Neural progenitor cell (in vitro differentiated cells): ENCODE results near the gene GLMP.

Experiments used
- EZH2 ChIP-seq: fragments of 200-600 bp; sonication (generic); IDR thresholded peaks from 2 replicates; pipeline ENCODE4 v1.6.1; 2017; ENCODE audit warnings: antibody characterized with exemption, mild to moderate bottlenecking, moderate library complexity
- EZH2phosphoT487 ChIP-seq: fragments of 200-600 bp; sonication (generic); IDR thresholded peaks from 2 replicates; pipeline ENCODE4 v1.6.1; 2017; ENCODE audit warnings: antibody characterized with exemption
- TF ChIP-seq, protein P1 (sequence below): fragments of 200-600 bp; sonication (generic); IDR thresholded peaks from 2 replicates; pipeline ENCODE4 v1.5.1; 2017; ENCODE audit warnings: antibody characterized with exemption, mild to moderate bottlenecking

- TF ChIP-seq, protein P1, sequence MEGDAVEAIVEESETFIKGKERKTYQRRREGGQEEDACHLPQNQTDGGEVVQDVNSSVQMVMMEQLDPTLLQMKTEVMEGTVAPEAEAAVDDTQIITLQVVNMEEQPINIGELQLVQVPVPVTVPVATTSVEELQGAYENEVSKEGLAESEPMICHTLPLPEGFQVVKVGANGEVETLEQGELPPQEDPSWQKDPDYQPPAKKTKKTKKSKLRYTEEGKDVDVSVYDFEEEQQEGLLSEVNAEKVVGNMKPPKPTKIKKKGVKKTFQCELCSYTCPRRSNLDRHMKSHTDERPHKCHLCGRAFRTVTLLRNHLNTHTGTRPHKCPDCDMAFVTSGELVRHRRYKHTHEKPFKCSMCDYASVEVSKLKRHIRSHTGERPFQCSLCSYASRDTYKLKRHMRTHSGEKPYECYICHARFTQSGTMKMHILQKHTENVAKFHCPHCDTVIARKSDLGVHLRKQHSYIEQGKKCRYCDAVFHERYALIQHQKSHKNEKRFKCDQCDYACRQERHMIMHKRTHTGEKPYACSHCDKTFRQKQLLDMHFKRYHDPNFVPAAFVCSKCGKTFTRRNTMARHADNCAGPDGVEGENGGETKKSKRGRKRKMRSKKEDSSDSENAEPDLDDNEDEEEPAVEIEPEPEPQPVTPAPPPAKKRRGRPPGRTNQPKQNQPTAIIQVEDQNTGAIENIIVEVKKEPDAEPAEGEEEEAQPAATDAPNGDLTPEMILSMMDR = no peak
- TF ChIP-seq EZH2phosphoT487 = no peak
- TF ChIP-seq EZH2 = no peak
These were observed 10.0 kb downstream of the GLMP start for GRCh38 chr1:156285437-156285836.
